Upper lobe of left lung (tissue), 6 donors: ENCODE data around the gene PRAC1. TPM values are rescaled to one million over a fixed set of nuclear protein-coding genes. Genes with fewer than 3 reads are reported as not detected.
A peak's percentile ranks its signal among the peaks of the same experiment; 100 is the strongest.

Experiments used
- ATAC-seq, 2 donors: fragments of 200-7000 bp; cut with Tn5 transposase; one replicate each; pipeline ENCODE4 v1.9.1; 2022; ENCODE audit warnings: mild to moderate bottlenecking in 2 of 2, moderate library complexity in 2 of 2; ENCODE audit not compliant: low FRiP score in 2 of 2
- DNase-seq, 2 donors: peaks; one replicate each; pipeline ENCODE4 v3.0.0-alpha.2; 2019 to 2020
- H3K27ac ChIP-seq, 4 donors: fragments of 200-600 bp; sonication (generic); one replicate each; pipeline ENCODE4 v1.5.1; 2016 to 2019
- H3K27me3 ChIP-seq, 4 donors: fragments of 200-600 bp; sonication (generic); one replicate each; pipeline ENCODE4 v1.5.1; 2017 to 2019
- H3K36me3 ChIP-seq, 4 donors: fragments of 200-600 bp; sonication (generic); one replicate each; pipeline ENCODE4 v1.5.1; 2016 to 2019
- H3K4me1 ChIP-seq, 4 donors: fragments of 200-600 bp; sonication (generic); one replicate each; pipeline ENCODE4 v1.5.1; 2018 to 2019
- H3K4me3 ChIP-seq, 4 donors: fragments of 200-600 bp; sonication (generic); one replicate each; pipeline ENCODE4 v1.5.1; 2017 to 2019; ENCODE audit warnings: mild to moderate bottlenecking in 2 of 4, moderate library complexity in 1 of 4
- H3K9me3 ChIP-seq, 4 donors: fragments of 200-600 bp; sonication (generic); one replicate each; pipeline ENCODE4 v1.5.1; 2018 to 2019
- CTCF ChIP-seq, 6 experiments: fragments of 450-650 bp in 4 of 6; fragments of 200-600 bp in 2 of 6; sonication (generic) in 2 of 6; IDR thresholded peaks; one replicate each; pipeline ENCODE4 v1.5.1; 2016 to 2019; ENCODE audit warnings: antibody characterized with exemption in 6 of 6
- EP300 ChIP-seq, 4 donors: sonication (generic); formaldehyde crosslinking; IDR thresholded peaks; one replicate each; pipeline ENCODE4 v1.5.1; 2017; ENCODE audit warnings: antibody characterized with exemption in 4 of 4, control low read depth in 2 of 4
- POLR2A ChIP-seq, 4 donors: fragments of 450-650 bp; IDR thresholded peaks; one replicate each; pipeline ENCODE4 v1.5.1; 2016 to 2017; ENCODE audit warnings: antibody characterized with exemption in 4 of 4, mild to moderate bottlenecking in 2 of 4
- POLR2AphosphoS5 ChIP-seq, 2 donors: sonication (generic); formaldehyde crosslinking; IDR thresholded peaks; one replicate each; pipeline ENCODE4 v1.5.1; 2017; ENCODE audit warnings: antibody characterized with exemption in 2 of 2
- WGBS, 2 donors: methylation state at CpG; one replicate each; pipeline ENCODE4 v1.1.5; 2017 to 2018; 5-methylcytosine and 5-hydroxymethylcytosine counted together
- total RNA-seq, 6 donors: library from RNA; depleted of rRNA in 4 of 6; stranded (reverse); fragments of >200 nt in 4 of 6; gene quantifications; one replicate each; pipeline versions ENCODE4 v1.1.0 to v1.2.1, GENCODE V29; 2016 to 2021
- donor health status: DM: no; HTN: no; CAD: no; lungs with moderate emphysema.
- donor health status: DM: no; HTN: yes; CAD: no; lungs with severe emphysema.

Gene PRAC1
- total RNA-seq, 6 donors from 2014 or later = not detected

- DNase-seq = peak in 1 of 2 donors; percentile 70
- Histone ChIP-seq H3K27ac (no peak overlapping the region), H3K4me3 (no peak overlapping the region), H3K4me1 (peaks cover 0 to 15% (median 8%) of the 10 kb centered on the region in 4 donors), H3K27me3 (peaks cover 1 to 63% (median 43%) of the 10 kb centered on the region in 4 donors), H3K36me3 (no peaks in the 10 kb centered on the region), H3K9me3 (no peaks in the 10 kb centered on the region)
- no peak for ATAC-seq
- WGBS, 2 donors = 12% methylated on average over 13 to 51 of the region's 52 CpGs
- no peak for TF ChIP-seq CTCF (IDR thresholded peaks at IDR 0.05)
- TF ChIP-seq EP300 (IDR thresholded peaks at IDR 0.05) = no peak
- TF ChIP-seq POLR2AphosphoS5 (IDR thresholded peaks at IDR 0.05) = no peak
- TF ChIP-seq POLR2A (IDR thresholded peaks at IDR 0.05) = no peak
Measured at GRCh38 chr17:48754500-48755261, 32.4 kb upstream of the PRAC1 start.

GRCh38 chr17:48753794-48754499, 31.6 kb upstream of the PRAC1 start:
- Histone ChIP-seq H3K9me3 (no peaks in the 10 kb centered on the region), H3K4me3 (no peak overlapping the region), H3K27ac (no peak overlapping the region), H3K4me1 (peaks cover 0 to 15% (median 8%) of the 10 kb centered on the region in 4 donors), H3K36me3 (no peaks in the 10 kb centered on the region), H3K27me3 (peaks cover 1 to 70% (median 47%) of the 10 kb centered on the region in 4 donors)
- ATAC-seq (no peak), DNase-seq (no peak)
- TF ChIP-seq POLR2A (IDR thresholded peaks at IDR 0.05) (no peak), CTCF (IDR thresholded peaks at IDR 0.05) (no peak), EP300 (IDR thresholded peaks at IDR 0.05) (no peak), POLR2AphosphoS5 (IDR thresholded peaks at IDR 0.05) (no peak)
- WGBS, 2 donors = 15% methylated on average over 4 to 22 of the region's 22 CpGs

GRCh38 chr17:48752399-48753288, 30.3 kb upstream of the PRAC1 start:
- Histone ChIP-seq H3K9me3 (no peaks in the 10 kb centered on the region), H3K4me1 (peaks cover 0 to 19% (median 8%) of the 10 kb centered on the region in 4 donors), H3K36me3 (no peaks in the 10 kb centered on the region), H3K27me3 (peaks cover 1 to 83% (median 54%) of the 10 kb centered on the region in 4 donors), H3K4me3 (no peak overlapping the region), H3K27ac (no peak overlapping the region)
- WGBS, 2 donors = 6 to 10% methylated on average over 32 to 34 of the region's 43 CpGs
- TF ChIP-seq POLR2AphosphoS5 (IDR thresholded peaks at IDR 0.05) (no peak), POLR2A (IDR thresholded peaks at IDR 0.05) (no peak), EP300 (IDR thresholded peaks at IDR 0.05) (no peak), CTCF (IDR thresholded peaks at IDR 0.05) (no peak)
- DNase-seq (peak in 1 of 2 donors; percentile 46), ATAC-seq (no peak)

GRCh38 chr17:48751733-48752398, 29.5 kb upstream of the PRAC1 start:
- DNase-seq = no peak
- no peak overlapping the region for H3K4me3 ChIP-seq
- no peaks in the 10 kb centered on the region for H3K36me3 ChIP-seq
- TF ChIP-seq POLR2AphosphoS5 (IDR thresholded peaks at IDR 0.05) = no peak
- TF ChIP-seq POLR2A (IDR thresholded peaks at IDR 0.05) = no peak
- no peak for TF ChIP-seq CTCF (IDR thresholded peaks at IDR 0.05)
- no peak for TF ChIP-seq EP300 (IDR thresholded peaks at IDR 0.05)
- H3K27me3 ChIP-seq = peaks cover 3 to 91% (median 61%) of the 10 kb centered on the region in 4 donors
- WGBS, 2 donors = 7 to 10% methylated on average over 13 of the region's 13 CpGs
- no peak overlapping the region for H3K27ac ChIP-seq
- peak in 1 of 2 donors; percentile 43 for ATAC-seq
- peaks cover 0 to 25% (median 8%) of the 10 kb centered on the region in 4 donors for H3K4me1 ChIP-seq
- no peaks in the 10 kb centered on the region for H3K9me3 ChIP-seq
